ENCODE results near the gene KCNIP4. TPM values are rescaled to one million over a fixed set of nuclear protein-coding genes. Genes with fewer than 3 reads are reported as not detected.
A peak's percentile ranks its signal among the peaks of the same experiment; 100 is the strongest.

KCNIP4 gene
- total RNA-seq, 8 experiments from 2014 or later = 1.7 to 18.5 (median 10.8) TPM

DNA sequence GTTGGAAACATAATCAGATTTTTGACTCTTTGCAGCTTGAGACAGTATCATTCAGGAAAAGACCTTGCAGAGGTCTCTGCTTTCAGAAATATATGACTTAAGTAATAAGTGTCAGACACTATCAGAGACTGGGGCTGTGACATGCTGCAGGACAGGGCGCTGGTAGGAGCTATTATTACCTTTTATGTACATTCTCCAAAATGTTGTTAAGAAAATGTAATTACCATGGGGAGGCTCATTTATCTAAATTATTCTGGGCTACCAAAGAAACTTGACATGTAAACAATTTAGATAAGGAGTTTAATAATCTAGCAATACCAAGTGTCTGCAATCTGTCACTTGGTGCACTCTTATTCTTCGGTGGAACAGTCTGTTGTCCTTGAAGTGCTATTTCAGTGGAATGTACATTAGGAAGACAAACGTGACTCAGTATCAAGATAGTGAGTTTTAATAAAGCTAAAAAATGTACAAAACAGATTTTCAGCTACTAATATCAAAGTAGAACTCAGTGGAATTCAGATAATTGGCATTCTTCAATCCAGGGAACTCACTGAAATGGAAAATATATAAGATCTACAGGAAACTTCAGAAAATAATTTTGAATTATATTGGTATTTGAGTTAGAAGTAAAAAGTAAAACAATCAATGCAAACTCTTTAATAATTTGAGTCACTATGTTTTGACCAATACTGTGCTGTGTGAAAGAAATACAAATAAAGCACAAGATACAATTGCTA lies 214.5 kb downstream of the KCNIP4 start:
- 6 to 90% (median 71%) methylated on average over 1 to 3 of the region's 3 CpGs; no CpG with 5 or more reads in 2 of the 10 experiments for WGBS, 10 experiments
- in situ Hi-C loops (cut with MboI; ENCODE audit: low pct_unique_long_range_greater_than_20kb in 2 of 9, low sequenced_read_pairs in 9 of 9, unreplicated experiment in 9 of 9) = no loop called here
- ATAC-seq (replicated peaks in 6 of 8) = no peak
- peaks cover 7 to 8% of the 10 kb centered on the region in 2 donors for H3K4me1 ChIP-seq (replicated peaks in 1 of 2)
- H3K4me3 ChIP-seq = no peak overlapping the region
- H3K27ac ChIP-seq = no peak overlapping the region

- WGBS, 10 experiments = 20 to 83% (median 73%) methylated on average over 1 to 2 of the region's 2 CpGs; no CpG with 5 or more reads in 4 of the 10 experiments
- in situ Hi-C loops (cut with MboI; ENCODE audit: low pct_unique_long_range_greater_than_20kb in 2 of 9, low sequenced_read_pairs in 9 of 9, unreplicated experiment in 9 of 9) = no loop called here
- peak in 5 of 8 experiments; percentile 47 to 96 (median 80) for ATAC-seq (replicated peaks in 6 of 8)
Observed at GRCh38 chr4:21728304-21728703, 220.3 kb downstream of the KCNIP4 start.

GRCh38 chr4:21726255-21726815 lies 222.2 kb downstream of the KCNIP4 start:
- 24 to 94% (median 74%) methylated on average over 2 to 5 of the region's 5 CpGs; no CpG with 5 or more reads in 1 of the 10 experiments for WGBS, 10 experiments

More at GRCh38 chr4:21728304-21728703, 220.3 kb downstream of the KCNIP4 start:
- no peak overlapping the region for H3K4me3 ChIP-seq
- no peak overlapping the region for H3K27ac ChIP-seq
- peaks cover 5% of the 10 kb centered on the region in 2 donors for H3K4me1 ChIP-seq (replicated peaks in 1 of 2)

DNA sequence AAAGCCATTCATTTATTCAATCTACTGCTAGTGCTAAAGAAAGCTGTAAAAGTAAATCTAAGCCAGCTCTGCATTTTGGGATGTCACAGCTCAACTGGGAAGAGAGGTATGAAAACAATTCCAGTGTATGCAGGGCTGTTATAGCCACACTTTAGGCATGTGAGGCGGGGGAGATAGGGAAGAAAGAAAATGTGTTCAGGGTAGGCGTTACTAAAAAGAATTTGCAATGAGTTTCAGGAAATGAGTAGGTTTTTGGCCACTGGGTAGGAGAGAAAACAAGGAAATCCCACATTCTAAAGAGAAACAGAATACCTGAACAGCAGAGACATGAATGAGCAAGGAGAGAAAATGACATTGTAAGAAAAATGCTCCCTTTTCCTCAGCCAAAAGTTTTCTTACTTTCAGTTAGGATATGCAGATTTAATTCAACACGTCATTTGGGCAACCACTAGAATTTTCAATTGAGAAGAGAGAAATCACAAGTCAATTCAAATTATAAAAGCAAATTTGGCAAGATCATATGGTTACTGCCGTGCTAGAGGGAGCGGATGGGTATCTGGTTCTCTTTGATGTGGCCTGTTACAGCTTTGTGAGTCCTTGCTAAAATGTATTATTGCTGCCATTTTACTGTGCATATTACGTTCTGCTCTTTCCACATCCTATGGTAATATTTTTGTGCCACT lies 226.3 kb downstream of the KCNIP4 start:
- in situ Hi-C loops (cut with MboI; ENCODE audit: low pct_unique_long_range_greater_than_20kb in 2 of 9, low sequenced_read_pairs in 9 of 9, unreplicated experiment in 9 of 9) = no loop called here
- no peak overlapping the region for H3K4me3 ChIP-seq
- H3K27ac ChIP-seq = no peak overlapping the region
- no peaks in the 10 kb centered on the region for H3K4me1 ChIP-seq (replicated peaks in 1 of 2)
- peak in 2 of 8 experiments; percentile 59 to 70 for ATAC-seq (replicated peaks in 6 of 8)
- WGBS, 10 experiments = 11 to 100% (median 89%) methylated on average over 2 to 6 of the region's 6 CpGs

More at GRCh38 chr4:21726255-21726815, 222.2 kb downstream of the KCNIP4 start:
- no peak overlapping the region for H3K27ac ChIP-seq
- peaks cover 5% of the 10 kb centered on the region in 2 donors for H3K4me1 ChIP-seq (replicated peaks in 1 of 2)
- in situ Hi-C loops (cut with MboI; ENCODE audit: low pct_unique_long_range_greater_than_20kb in 2 of 9, low sequenced_read_pairs in 9 of 9, unreplicated experiment in 9 of 9) = no loop called here
- no peak overlapping the region for H3K4me3 ChIP-seq
- ATAC-seq (replicated peaks in 6 of 8) = peak in 1 of 8 experiments; percentile 30

DNA sequence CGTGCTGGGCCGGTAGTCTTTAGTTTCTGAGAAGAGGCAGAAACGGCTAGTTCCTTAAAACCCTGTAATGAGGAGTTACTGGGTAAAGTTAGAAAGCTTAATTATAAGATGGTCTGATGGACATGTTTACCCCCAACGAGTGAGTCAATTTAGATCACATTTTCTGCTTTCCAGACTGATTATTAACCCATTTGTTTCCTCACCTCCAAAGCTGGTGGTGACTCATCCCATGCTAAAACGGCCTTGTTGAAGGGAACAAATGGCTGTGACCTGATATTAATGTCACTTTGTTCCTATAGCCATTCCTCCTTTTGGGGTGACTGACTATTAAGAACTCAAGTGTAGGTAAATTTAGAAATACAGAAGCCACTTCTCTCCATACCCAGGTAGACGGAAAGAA lies 232.0 kb downstream of the KCNIP4 start:
- no peak for ATAC-seq (replicated peaks in 6 of 8)
- Histone ChIP-seq H3K4me1 (replicated peaks in 1 of 2) (no peaks in the 10 kb centered on the region), H3K27ac (no peak overlapping the region), H3K4me3 (no peak overlapping the region)
- in situ Hi-C loops (cut with MboI; ENCODE audit: low pct_unique_long_range_greater_than_20kb in 2 of 9, low sequenced_read_pairs in 9 of 9, unreplicated experiment in 9 of 9) = no loop called here
- WGBS, 10 experiments = 25 to 90% (median 58%) methylated on average over 2 to 6 of the region's 6 CpGs

DNA sequence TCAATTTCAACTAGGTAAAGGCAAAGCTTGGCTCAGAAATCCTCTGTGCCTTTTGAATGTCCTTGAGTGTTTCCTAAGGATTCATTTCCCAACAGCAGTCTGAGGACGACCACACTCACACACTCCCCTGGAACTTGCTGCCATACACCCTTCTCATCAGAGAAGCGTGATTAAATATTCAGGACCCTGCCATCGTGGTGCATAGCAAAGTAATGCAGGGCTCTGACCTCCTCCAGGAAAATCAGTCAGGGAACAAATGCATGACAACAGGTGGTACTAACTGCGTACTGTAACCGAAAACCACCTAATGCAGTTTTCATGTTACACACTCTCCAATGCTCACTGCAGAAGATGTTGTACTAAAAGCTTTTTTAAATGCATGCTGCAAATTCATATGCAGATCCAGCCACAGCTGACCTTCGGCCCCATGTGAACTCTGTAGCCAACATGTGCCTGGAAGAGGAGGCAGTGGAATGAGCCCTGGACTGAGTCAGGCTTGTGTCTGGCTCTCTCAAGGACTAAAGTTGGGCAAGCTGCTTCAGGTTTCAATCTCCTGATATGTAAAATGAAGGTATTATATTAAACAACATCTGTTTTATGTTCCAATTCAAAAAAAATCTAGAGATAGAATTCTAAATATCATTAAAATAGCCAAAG lies 238.3 kb downstream of the KCNIP4 start:
- peaks cover 4% of the 10 kb centered on the region in 2 donors for H3K4me1 ChIP-seq (replicated peaks in 1 of 2)
- no peak overlapping the region for H3K27ac ChIP-seq
- 0 to 67% (median 20%) methylated on average over 1 to 5 of the region's 6 CpGs; no CpG with 5 or more reads in 1 of the 10 experiments for WGBS, 10 experiments
- no peak overlapping the region for H3K4me3 ChIP-seq
- peak in 7 of 8 experiments; percentile 25 to 73 (median 65) for ATAC-seq (replicated peaks in 6 of 8)
- in situ Hi-C loops (cut with MboI; ENCODE audit: low pct_unique_long_range_greater_than_20kb in 2 of 9, low sequenced_read_pairs in 9 of 9, unreplicated experiment in 9 of 9) = no loop called here

- Histone ChIP-seq H3K27ac (no peak overlapping the region), H3K4me1 (replicated peaks in 1 of 2) (peaks cover 4% of the 10 kb centered on the region in 2 donors), H3K4me3 (no peak overlapping the region)
- ATAC-seq (replicated peaks in 6 of 8) = no peak
- in situ Hi-C loops (cut with MboI; ENCODE audit: low pct_unique_long_range_greater_than_20kb in 2 of 9, low sequenced_read_pairs in 9 of 9, unreplicated experiment in 9 of 9) = no loop called here
Observed at GRCh38 chr4:21709761-21710160, 238.8 kb downstream of the KCNIP4 start.

- in situ Hi-C loops (cut with MboI; ENCODE audit: low pct_unique_long_range_greater_than_20kb in 2 of 9, low sequenced_read_pairs in 9 of 9, unreplicated experiment in 9 of 9) = no loop called here
- ATAC-seq (replicated peaks in 6 of 8) = no peak
Observed at GRCh38 chr4:21709031-21709430, 239.5 kb downstream of the KCNIP4 start.

GRCh38 chr4:21699446-21699845 lies 249.1 kb downstream of the KCNIP4 start:
- 0 to 86% (median 74%) methylated on average over 1 to 4 of the region's 4 CpGs; no CpG with 5 or more reads in 3 of the 10 experiments for WGBS, 10 experiments
- Histone ChIP-seq H3K27ac (no peak overlapping the region), H3K4me1 (replicated peaks in 1 of 2) (peaks cover 4 to 8% of the 10 kb centered on the region in 2 donors), H3K4me3 (no peak overlapping the region)
- in situ Hi-C loops (cut with MboI; ENCODE audit: low pct_unique_long_range_greater_than_20kb in 2 of 9, low sequenced_read_pairs in 9 of 9, unreplicated experiment in 9 of 9) = no loop called here
- peak in 3 of 8 experiments; percentile 73 to 90 (median 80) for ATAC-seq (replicated peaks in 6 of 8)

More at GRCh38 chr4:21709031-21709430, 239.5 kb downstream of the KCNIP4 start:
- WGBS, 10 experiments = 0 to 100% (median 75%) methylated on average over 1 of the region's 1 CpG; no CpG with 5 or more reads in 1 of the 10 experiments
- peaks cover 4% of the 10 kb centered on the region in 2 donors for H3K4me1 ChIP-seq (replicated peaks in 1 of 2)
- H3K4me3 ChIP-seq = no peak overlapping the region
- H3K27ac ChIP-seq = no peak overlapping the region

- ATAC-seq (replicated peaks in 6 of 8) = peak in 7 of 8 experiments; percentile 64 to 100 (median 98)
- 0 to 47% (median 25%) methylated on average over 1 to 8 of the region's 10 CpGs; no CpG with 5 or more reads in 3 of the 10 experiments for WGBS, 10 experiments
- H3K4me3 ChIP-seq = peak overlapping the region in 4 of 5 donors; percentile 5 to 19 (median 8)
- in situ Hi-C loops (cut with MboI; ENCODE audit: low pct_unique_long_range_greater_than_20kb in 2 of 9, low sequenced_read_pairs in 9 of 9, unreplicated experiment in 9 of 9) = no loop called here
- no peak overlapping the region for H3K27ac ChIP-seq
- peaks cover 4 to 8% of the 10 kb centered on the region in 2 donors for H3K4me1 ChIP-seq (replicated peaks in 1 of 2)
Observed at GRCh38 chr4:21697583-21697982, 251.0 kb downstream of the KCNIP4 start.

DNA sequence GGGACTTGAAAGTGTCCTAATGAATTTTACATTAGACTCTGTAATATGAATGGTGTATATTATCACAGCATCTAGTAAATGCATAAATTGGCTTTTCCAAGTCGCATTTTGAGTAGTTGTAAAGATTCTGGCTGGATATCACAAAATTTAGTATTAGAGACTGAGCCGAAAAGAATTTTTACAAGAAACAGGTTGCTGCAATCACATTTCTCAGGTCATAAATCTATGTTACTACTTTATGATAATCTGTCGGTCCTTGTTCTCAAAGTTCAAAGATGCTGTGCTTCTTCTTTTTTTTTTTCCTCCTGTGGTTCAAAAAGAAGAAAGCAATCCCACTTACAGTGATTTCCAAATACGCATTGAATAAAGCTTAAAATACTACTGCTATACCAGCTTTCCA lies 253.4 kb downstream of the KCNIP4 start:
- in situ Hi-C loops (cut with MboI; ENCODE audit: low pct_unique_long_range_greater_than_20kb in 2 of 9, low sequenced_read_pairs in 9 of 9, unreplicated experiment in 9 of 9) = no loop called here
- no peak overlapping the region for H3K27ac ChIP-seq
- ATAC-seq (replicated peaks in 6 of 8) = no peak
- H3K4me1 ChIP-seq (replicated peaks in 1 of 2) = peaks cover 4 to 8% of the 10 kb centered on the region in 2 donors
- 8 to 100% (median 53%) methylated on average over 1 to 4 of the region's 4 CpGs for WGBS, 10 experiments
- H3K4me3 ChIP-seq = no peak overlapping the region

DNA sequence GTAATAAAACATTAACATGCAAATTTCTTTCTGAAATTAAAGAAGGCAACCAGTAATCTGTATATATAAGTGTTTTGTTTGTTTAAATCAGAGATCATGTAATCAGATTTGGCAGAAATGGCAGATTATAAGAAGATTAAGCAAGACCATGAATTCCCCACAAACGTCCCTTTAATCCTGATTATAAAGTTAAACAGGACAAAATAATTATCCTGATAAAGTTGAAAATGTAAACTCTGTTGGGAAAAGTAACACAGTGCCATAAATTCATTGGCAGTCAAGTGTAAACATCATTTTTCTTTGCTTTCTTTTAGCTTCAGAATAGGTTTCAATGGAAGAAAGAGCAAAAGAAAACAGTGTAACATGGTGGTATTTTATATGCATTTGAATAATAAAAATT lies 256.3 kb downstream of the KCNIP4 start:
- Histone ChIP-seq H3K4me3 (no peak overlapping the region), H3K4me1 (replicated peaks in 1 of 2) (no peaks in the 10 kb centered on the region), H3K27ac (no peak overlapping the region)
- in situ Hi-C loops (cut with MboI; ENCODE audit: low pct_unique_long_range_greater_than_20kb in 2 of 9, low sequenced_read_pairs in 9 of 9, unreplicated experiment in 9 of 9) = no loop called here
- no peak for ATAC-seq (replicated peaks in 6 of 8)
- WGBS, 10 experiments = 0 to 100% (median 50%) methylated on average over 1 of the region's 1 CpG; no CpG with 5 or more reads in 1 of the 10 experiments

All from motor neuron (in vitro differentiated cells).